GM18505 (cell line): ENCODE data around the gene CFAP221.

Experiments used
- ATAC-seq: cut with Tn5 transposase; IDR thresholded peaks from one replicate; pipeline ENCODE4 v1.9.1; 2021; ENCODE audit not compliant: unreplicated experiment
- POLR2A ChIP-seq: IDR thresholded peaks from 4 replicates; pipeline ENCODE4 v1.6.1; 2011; ENCODE audit warnings: borderline replicate concordance; ENCODE audit not compliant: insufficient read depth, insufficient read length; ENCODE audit errors: extremely low read depth

Gene CFAP221

DNA sequence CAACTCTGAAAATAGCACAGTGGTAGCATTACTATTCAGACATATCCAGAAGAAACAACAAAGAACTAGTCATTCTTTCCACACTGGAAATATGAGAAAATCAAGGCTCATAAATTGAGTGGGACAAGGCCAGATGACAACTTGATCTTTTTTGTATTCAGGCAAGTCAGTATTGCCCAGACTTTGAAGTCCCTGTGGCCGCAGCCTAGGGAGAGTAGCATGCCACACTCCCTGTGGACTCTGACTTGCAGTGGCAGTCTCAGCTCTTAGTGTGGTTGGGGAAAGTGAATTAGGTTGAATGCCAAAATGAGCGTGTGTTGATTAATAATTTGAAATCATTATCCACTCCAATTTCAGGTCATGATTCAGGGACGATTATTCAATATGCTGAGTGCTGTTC is 81.0 kb downstream of the CFAP221 start:
- no peak for ATAC-seq
- TF ChIP-seq POLR2A, result no peak

DNA sequence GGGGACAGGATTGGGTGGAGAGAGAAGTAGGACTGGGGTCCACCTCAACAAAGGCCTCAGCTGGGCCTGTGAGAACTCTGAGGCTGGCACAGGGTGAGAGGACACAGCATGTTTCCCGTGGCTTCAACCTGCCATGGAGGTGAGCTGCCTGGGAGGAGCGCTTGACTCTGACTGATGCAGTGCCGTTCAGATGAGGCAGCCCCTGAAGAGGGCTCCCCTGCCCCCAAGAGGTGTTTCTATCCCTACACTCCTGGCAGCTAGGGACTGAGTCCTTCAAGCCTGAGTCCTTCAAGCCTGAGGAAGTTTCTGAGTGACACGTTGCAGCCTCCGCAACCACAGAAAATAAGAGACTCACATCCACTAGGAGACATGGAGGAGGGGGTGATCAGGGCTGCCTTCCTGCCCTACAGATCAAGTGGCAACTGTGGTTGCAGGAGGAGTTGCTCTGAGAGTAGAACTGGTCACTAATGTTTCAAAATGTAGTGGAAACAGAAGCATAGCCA is 85.1 kb downstream of the CFAP221 start:
- no peak for ATAC-seq
- no peak for TF ChIP-seq POLR2A

DNA sequence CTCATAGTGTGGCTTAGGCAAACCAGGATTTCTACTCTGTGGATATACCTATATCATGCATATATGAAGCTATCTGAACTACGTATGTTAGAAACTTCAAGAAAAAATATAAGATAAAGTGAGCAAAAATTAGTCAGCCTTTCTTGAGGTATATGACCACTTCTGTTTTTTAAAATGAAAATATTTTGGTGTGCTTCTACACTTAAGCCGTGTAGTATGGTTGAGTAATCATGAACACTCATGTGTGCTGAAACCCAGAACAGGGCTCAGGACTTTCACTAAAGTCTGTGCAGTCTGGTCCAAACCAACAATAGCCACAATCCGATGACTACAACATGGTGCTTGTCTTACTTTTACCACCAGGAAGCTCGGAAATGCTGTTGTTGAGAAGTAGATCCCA is 85.9 kb downstream of the CFAP221 start:
- no peak for ATAC-seq

DNA sequence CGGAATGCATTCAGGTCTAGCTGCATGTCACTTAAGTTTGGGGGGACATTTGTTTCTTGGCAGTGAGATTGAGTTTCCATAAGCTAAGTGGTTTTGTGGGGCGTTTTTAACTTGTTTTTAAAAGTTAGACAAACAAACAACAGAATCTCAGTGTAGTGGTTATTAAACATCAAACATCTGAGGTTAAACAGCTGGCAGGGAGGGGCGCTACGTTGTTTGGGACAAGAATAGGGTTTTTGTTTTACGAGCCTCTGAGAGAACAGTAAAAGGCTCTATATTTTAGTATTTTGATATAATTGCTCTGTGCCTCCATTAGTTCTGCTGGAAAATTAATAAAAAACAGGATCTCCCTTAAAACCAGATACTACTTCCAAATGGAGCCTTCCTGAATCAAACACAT is 93.1 kb downstream of the CFAP221 start:
- ATAC-seq, result no peak
- no peak for TF ChIP-seq POLR2A

More for the DNA sequence above, 85.9 kb downstream of the CFAP221 start:
- TF ChIP-seq POLR2A, result no peak

DNA sequence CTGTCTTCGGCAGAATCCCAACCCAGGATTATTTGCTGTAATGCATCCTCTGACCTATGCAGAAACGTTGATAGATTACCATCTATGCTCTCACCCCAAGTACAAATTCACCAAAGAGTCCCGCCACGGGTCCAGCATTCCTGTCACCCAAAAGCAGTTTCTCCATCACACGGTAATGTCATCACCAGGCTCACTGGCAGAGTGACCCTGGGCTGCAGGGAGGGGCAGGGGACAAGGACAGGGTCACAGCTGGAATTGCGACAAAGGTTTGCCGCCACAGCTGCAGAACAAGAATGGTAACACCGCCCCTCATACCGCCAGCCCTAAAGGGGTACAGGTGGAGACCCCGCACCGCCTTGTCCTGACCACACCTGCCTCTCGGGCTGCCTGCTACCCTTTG is 94.0 kb downstream of the CFAP221 start:
- no peak for ATAC-seq
- no peak for TF ChIP-seq POLR2A

DNA sequence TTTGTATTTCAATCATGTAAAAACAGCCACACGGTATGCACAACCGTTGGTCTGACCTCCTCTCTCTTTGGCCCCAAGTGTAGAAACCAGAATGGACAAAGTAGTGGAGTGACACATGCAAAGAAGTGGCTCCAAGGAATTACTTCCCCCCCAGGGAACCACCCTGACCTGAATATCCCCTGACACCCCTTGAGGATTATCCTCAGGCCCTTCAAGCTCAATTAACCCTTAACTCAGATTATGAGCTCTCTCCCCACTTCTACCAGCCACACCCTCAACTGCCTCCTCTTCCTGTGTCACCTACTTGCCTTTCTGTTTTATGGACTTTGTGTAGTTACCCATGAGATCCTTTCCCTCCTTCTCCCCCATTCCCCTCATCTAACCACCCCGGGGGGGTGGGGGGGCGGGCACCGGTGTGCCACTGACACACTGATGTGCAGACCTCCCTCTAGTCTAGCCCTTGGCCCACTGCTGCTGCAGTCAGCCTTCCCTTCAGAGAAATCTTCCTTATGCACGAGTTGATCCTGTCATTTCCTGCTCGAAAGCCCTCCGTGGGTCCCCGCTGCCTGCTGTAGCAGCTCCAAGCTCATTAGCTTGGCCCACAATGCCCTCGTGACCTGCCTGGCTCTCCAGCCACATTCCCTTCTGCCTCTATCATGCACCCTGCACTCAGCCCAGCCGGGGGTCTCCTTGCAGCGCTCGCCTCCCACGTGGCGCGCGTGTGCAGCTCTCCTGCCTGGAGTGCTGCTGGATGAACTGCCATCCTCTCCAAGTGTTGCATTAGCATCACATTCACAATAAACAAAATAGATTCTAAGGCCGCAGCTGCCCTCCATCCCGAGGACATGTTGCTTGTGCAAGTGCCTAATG is 94.7 kb downstream of the CFAP221 start:
- no peak for TF ChIP-seq POLR2A
- no peak for ATAC-seq

DNA sequence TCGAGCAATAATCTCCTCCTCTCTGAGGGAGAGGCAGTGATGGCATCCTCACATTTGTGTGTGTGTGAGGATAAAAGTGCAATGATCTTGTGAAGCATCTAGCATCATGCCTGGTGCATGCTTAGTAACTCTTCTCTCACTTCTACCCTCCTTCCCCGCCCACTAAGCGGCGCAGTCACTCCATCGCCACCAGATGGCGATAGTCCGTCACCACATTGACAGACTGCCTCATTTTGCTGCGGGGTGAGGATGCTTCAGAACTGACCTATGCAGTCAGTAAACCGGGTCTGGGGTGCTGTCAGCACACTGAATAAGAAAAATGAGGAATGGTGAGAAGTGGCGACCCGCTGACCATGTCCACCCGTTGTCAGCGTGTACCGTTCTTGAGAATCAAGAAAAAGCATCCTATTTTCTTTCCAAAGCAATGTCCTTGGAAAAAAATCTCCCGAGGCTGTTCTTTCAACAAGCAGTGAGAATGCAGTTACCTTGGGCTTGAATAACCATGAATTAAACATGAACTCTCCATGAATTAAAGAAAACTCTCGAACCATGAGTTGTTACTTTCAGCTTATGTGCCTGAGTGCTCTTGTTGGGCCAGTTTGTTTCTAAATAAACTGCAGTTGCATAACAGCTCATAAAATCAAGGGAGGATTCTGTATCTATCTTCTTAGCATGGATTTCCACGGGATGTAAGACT is 97.5 kb downstream of the CFAP221 start:
- peak; percentile 95 for ATAC-seq
- no peak for TF ChIP-seq POLR2A

DNA sequence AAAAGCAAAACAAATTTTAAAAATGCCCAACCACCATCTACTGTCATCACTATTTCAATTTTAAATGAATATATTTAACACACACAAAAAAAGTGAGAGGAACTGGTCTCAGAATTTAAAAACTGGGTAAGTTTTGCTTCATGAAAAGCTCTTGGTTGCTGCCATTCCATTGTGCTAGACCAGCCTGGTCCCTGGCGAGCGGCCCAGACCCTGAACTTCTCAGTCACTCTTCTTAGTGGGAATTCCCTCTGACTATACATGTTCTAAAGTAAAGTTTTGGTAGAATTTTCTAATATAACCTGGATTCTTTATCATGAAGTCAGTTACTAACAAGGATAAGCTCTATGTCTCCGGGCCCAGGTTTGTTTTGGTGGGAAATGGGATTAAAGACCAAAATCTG is 99.9 kb downstream of the CFAP221 start:
- no peak for TF ChIP-seq POLR2A
- no peak for ATAC-seq

DNA sequence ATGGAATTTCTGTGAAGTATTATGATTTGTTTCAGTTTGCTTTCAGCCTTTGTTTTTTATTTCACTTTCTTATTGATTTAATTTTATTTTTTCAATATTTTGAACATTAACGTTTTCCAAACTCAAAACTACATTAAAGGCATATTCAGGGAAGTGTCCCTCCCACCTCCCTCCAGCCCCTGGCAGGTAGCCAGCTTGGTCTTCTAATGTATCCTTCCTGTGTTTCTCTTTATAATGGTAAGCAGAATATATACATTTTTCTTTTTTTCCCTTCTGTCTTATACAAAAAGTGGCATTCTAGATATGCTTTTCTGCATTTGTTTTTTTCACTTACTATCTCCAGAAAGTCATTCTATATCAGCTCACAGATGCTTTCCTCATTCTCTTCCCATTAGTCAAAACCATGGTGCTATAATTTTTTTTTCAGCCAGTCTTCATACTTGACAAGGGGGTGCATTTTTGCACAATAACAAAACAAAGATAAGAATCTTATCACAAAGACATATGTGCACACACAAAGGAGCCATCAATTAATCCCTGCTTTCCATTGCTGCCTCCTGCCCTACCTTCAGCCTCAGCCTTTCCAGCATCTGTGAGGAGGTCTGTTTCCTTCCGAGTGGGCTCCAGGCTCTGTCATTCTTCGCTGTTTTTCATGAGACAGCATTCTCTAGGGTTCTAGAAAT is 101.1 kb downstream of the CFAP221 start:
- no peak for TF ChIP-seq POLR2A
- no peak for ATAC-seq

DNA sequence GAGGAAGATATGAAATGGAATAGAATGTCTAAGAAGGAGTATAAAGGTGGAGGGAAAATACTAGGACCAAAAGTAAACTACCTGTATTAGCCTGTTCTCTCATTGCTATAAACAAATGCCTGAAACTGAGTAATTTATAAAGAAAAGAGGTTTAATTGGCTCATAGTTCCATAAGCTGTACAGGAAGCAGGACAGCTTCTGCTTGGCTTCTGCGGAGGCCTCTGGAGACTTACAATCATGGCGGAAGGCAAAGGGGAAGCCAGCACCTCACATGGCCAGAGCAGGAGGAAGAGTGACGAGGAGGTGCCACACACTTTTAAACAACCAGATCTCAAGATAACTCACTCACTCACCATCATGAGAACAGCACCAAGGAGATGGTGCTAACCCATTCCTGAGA is 101.9 kb downstream of the CFAP221 start:
- ATAC-seq, result no peak
- no peak for TF ChIP-seq POLR2A

DNA sequence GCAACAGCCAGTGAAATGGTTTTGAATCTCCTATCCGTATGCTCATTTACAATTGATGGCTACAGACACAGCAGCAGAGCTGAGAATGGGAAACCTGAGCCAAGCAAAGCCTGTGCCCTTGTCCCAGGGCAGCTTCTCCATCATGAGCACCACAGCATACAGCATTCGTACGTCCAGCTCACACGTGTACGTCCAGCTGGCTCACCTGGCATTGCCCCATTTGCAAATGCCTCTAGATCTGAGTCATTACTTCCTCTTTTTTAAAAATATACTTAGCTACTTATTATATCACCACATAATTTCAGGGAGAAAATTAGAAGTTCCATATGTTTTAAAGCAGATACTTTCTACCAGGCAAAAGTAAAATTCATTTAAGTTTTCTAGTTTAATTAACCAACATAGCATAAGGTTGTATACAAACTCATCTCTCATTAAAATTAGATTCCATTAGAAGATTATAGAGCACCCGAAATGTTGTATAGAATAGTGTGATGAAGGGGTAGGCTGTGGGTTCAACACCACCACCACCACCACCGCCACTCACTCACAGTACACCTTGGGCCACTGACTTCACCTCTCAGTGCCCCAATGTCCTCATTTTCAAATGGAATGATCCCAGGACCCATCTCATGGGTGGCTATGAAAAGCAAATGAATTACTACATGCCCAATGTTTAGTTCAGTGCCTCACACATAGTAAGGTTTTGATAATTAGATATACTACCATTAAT is 103.4 kb downstream of the CFAP221 start:
- peak; percentile 90 for ATAC-seq
- no peak for TF ChIP-seq POLR2A

DNA sequence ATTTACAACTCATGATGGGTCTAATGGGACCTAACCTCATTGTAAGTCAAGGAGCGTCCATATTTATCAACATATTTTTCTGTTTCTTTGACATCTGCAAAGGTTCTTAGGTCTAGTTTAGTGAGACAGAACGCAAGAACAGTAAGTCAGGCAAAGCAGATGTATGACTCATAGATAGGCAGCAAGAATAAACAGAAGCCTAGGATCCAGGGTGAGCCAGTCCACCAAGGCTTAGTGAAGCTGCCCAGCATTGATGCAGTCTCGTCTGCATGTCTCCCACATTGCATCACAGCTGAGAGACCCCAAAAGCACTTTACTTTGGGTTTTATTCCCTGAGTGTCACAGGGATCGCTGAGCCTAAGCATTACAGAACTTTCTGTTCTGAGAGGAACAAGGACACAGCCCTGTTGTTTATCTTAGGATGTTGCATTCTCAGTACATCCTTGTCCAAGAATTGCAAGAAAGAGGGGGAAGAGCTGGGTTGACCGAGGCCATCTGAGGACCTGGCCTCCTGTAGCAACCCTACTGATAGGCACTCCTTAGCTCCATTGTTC is 105.2 kb downstream of the CFAP221 start:
- ATAC-seq, result no peak
- TF ChIP-seq POLR2A, result no peak
